Measurements from ENCODE around the gene GALNS. TPM values are rescaled to one million over a fixed set of nuclear protein-coding genes. Genes with fewer than 3 reads are reported as not detected.
"Not testable (repeated sequence)": the region's sequence is repeated elsewhere in the genome, so short reads cannot be mapped to it uniquely, and the experiment has no call there.

The GALNS gene
- total RNA-seq (2014; rRNA removed; shearing (Covaris generic)): 5.1 and 7.4 TPM in 2 replicates
- polyA plus RNA-seq (2015; cell fraction: cytosol; rRNA removed): 16.9 and 22.8 TPM in 2 replicates
- 27.1 and 36.0 TPM in 2 replicates for polyA plus RNA-seq (2015; cell fraction: nucleus; rRNA removed)

- peak; percentile 85 for DNase-seq (ENCODE audit: low read depth)
Observed at GRCh38 chr16:88856828-88857727, at the start of gene GALNS, which contains the start of gene TRAPPC2L. GALNS (minus strand) TSS chr16:88856947; CDS start chr16:88856877, 70 bp downstream. TRAPPC2L (plus strand) TSS chr16:88857127; CDS start chr16:88857151, 24 bp downstream.

GRCh38 chr16:88906020-88906419 is 49.3 kb upstream of the GALNS start:
- DNase-seq (ENCODE audit: low read depth): no peak

GRCh38 chr16:88905563-88905962 is 48.8 kb upstream of the GALNS start:
- no peak for DNase-seq (ENCODE audit: low read depth)

- no peak for DNase-seq (ENCODE audit: low read depth)
Observed at GRCh38 chr16:88904676-88905365, 48.1 kb upstream of the GALNS start.

DNA sequence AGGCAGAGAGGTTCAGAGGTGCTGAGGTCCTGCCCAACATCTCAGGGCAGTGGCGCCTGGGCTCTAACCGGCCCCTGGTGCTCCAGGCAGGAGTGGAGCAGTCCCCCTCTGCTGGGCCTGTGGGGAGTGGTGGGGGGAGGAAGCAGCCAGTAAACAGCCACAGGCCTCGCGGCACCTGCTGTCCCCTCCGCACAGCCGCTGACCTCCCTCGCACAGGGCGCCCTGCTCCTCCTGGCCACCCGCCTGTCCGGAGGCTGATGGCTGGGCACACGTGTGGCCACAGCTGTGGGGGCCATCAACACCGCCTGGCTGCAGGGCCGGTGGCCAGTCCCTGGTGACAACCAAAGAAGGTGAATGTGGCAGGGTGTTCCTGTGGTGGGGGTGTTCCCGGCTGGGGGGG is 46.5 kb upstream of the GALNS start:
- no peak for DNase-seq (ENCODE audit: low read depth)

GRCh38 chr16:88902744-88903143 is 46.0 kb upstream of the GALNS start:
- DNase-seq (ENCODE audit: low read depth): no peak

GRCh38 chr16:88901718-88902337 is 45.1 kb upstream of the GALNS start:
- DNase-seq (ENCODE audit: low read depth): no peak

DNA sequence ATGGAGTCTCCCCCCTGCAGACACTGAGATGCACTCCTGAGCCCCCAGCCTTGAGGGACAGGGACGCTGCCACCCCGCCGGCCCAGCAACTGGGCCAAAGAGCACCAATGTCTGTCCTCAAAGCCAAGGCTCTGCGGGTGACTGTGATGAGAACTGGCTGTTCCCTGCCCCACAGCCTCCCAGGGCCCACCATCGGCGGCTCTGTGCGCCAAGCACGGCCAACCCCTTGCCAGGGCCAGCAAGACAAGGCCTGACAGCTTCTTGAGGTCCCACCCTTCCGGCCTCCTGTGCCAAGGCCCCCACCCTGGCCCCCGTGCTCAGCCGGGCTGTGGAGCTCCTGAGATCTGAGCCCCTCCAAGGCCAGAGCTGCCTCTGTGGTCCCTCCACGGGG is 43.9 kb upstream of the GALNS start:
- no peak for DNase-seq (ENCODE audit: low read depth)

- DNase-seq (ENCODE audit: low read depth): no peak
Observed at GRCh38 chr16:88899901-88900661, 43.3 kb upstream of the GALNS start.

DNA sequence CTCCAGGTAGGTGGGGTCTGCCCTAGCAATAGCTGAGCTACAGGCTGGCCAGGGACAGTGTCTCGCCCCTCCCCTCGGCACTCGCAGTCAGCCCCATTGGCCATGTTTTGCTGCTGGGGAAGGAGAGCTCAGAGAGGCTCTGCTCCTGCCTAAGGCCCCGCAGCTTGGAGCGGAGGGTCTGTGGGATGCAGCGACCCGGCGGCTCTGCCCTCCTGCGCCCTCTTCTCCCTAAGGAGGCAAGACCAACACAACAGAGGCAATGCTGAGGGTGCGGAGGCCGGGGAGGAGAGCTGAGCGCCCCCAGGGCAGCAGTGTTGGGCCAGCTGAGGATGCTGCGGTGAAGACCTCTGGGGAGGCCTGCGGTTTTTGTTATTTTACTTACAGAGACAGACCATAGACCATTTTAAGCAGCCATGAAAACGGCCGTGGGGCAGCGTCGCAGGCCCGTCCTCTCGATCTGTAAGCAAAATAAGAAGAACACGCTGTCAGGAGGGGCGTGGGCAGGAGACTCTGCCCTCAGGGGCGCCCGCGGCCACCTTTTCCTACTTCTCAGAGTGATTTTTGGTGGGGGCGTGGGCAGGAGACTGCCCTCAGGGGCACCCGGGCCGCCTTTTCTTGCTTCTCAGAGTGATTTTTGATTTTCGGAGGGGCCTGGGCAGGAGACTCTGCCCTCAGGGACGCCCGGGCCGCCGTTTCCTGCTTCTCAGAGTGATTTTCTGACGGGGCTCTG is 41.1 kb upstream of the GALNS start:
- DNase-seq (ENCODE audit: low read depth): no peak

- no peak for DNase-seq (ENCODE audit: low read depth)
Observed at GRCh38 chr16:88896238-88897070, 39.7 kb upstream of the GALNS start.

DNA sequence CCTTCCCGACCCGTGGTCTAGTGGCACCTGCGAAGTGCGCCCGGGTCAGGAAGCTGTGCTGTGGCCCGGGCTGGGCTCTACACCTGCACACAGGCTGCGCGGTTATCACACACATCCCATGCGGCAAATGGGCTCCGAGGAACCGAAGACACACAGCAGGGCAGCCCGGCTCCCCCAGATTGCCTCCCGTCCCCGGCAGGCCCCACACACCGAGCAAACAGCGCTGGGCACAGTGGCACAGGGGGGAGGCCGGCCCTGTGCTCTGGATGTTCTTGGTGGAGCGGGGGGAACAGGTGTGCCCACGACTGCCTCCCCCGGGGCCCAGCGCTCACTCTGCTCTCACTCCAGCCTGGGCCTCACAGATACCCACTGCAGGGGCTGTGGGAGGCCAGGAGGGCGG is 38.6 kb upstream of the GALNS start:
- DNase-seq (ENCODE audit: low read depth): no peak

- no peak for DNase-seq (ENCODE audit: low read depth)
Observed at GRCh38 chr16:88894681-88895300, 38.0 kb upstream of the GALNS start.

DNA sequence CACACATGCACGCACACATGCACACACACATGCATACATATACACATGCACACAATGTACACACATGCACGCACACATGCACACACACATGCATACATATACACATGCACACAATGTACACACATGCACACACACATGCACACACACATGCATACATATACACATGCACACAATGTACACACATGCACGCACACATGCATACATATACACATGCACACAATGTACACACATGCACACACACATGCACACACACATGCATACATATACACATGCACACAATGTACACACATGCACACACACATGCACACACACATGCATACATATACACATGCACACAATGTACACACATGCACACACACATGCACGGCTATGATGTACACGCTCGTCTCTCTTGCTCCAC is 37.5 kb upstream of the GALNS start:
- DNase-seq (ENCODE audit: low read depth): not testable (repeated sequence)

GRCh38 chr16:88893127-88893968 is 36.6 kb upstream of the GALNS start:
- no peak for DNase-seq (ENCODE audit: low read depth)

GRCh38 chr16:88892065-88892464 is 35.3 kb upstream of the GALNS start:
- no peak for DNase-seq (ENCODE audit: low read depth)

- no peak for DNase-seq (ENCODE audit: low read depth)
Observed at GRCh38 chr16:88891083-88891482, 34.3 kb upstream of the GALNS start.
